Lower leg skin (tissue), 4 donors: Measurements from ENCODE around the gene GJC2. TPM values are rescaled to one million over a fixed set of nuclear protein-coding genes. Genes with fewer than 3 reads are reported as not detected.

Experiments
- DNase-seq, 2 donors: peaks; one replicate each; pipeline ENCODE4 v3.0.0-alpha.2; 2019; ENCODE audit warnings: low spot score in 2 of 2
- H3K4me3 ChIP-seq: fragments of 200-600 bp; sonication (generic); 2 replicates; pipeline ENCODE4 v1.5.1; 2017; ENCODE audit warnings: mild to moderate bottlenecking, low read depth; ENCODE audit not compliant: poor library complexity, severe bottlenecking
- POLR2A ChIP-seq, 2 donors: fragments of 450-650 bp; IDR thresholded peaks; one replicate each; pipeline ENCODE4 v1.6.1; 2016 to 2017; ENCODE audit warnings: antibody characterized with exemption in 2 of 2, mild to moderate bottlenecking in 1 of 2, moderate library complexity in 1 of 2
- WGBS, 2 donors: methylation state at CpG; one replicate each; pipeline ENCODE4 v1.1.5; 2018; 5-methylcytosine and 5-hydroxymethylcytosine counted together
- intact Hi-C: fragments of 100-400 bp; cut with DNase I; formaldehyde crosslinking; loops from one replicate; pipeline ENCODE4 v1.15.0; 2023; ENCODE audit warnings: low total_unique reads
- total RNA-seq, 4 donors: library from RNA; depleted of rRNA; stranded (reverse); fragments of >200 nt; gene quantifications; one replicate each; pipeline ENCODE4 v1.1.0, GENCODE V29; 2016
- TF ChIP-seq, protein P1 (sequence below), 3 donors: fragments of 450-650 bp; IDR thresholded peaks; one replicate each; pipeline ENCODE4 v1.5.1; 2016; ENCODE audit warnings: antibody characterized with exemption in 3 of 3, mild to moderate bottlenecking in 3 of 3, moderate library complexity in 2 of 3

The GJC2 gene
- total RNA-seq, 4 donors from 2014 or later: 1.3 to 3.3 (median 2.6) TPM

DNA sequence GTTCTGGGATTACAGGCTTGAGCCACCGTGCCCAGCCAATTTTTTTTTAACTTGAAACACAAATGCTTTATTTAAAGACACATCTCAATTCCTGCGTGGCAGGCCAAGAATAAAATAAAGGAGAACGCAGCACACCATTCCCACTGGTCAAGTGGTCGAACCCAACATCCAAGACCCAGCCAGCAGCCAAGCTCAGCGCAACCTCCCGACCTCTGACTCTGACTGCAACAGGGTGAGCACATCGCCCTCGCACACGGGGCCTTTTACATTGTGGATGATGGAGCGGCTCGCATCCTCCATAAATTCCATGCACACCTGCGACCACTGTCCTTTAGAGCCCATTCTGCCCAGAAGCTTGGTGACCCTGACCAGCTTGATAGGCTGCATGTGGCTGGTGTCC, 15.1 kb upstream of the GJC2 start:
- DNase-seq: peak in 1 of 2 donors; percentile 48
- intact Hi-C loops: no loop called here
- TF ChIP-seq, protein P1, sequence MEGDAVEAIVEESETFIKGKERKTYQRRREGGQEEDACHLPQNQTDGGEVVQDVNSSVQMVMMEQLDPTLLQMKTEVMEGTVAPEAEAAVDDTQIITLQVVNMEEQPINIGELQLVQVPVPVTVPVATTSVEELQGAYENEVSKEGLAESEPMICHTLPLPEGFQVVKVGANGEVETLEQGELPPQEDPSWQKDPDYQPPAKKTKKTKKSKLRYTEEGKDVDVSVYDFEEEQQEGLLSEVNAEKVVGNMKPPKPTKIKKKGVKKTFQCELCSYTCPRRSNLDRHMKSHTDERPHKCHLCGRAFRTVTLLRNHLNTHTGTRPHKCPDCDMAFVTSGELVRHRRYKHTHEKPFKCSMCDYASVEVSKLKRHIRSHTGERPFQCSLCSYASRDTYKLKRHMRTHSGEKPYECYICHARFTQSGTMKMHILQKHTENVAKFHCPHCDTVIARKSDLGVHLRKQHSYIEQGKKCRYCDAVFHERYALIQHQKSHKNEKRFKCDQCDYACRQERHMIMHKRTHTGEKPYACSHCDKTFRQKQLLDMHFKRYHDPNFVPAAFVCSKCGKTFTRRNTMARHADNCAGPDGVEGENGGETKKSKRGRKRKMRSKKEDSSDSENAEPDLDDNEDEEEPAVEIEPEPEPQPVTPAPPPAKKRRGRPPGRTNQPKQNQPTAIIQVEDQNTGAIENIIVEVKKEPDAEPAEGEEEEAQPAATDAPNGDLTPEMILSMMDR (IDR thresholded peaks at IDR 0.05): no peak
- TF ChIP-seq POLR2A (IDR thresholded peaks at IDR 0.05): no peak
- WGBS, 2 donors: 87 to 91% methylated on average over 12 of the region's 12 CpGs
- H3K4me3 ChIP-seq: no peak overlapping the region

GRCh38 chr1:228136901-228137300, 12.8 kb upstream of the GJC2 start:
- TF ChIP-seq, protein P1 (IDR thresholded peaks at IDR 0.05): no peak
- no peak for TF ChIP-seq POLR2A (IDR thresholded peaks at IDR 0.05)
- WGBS, 2 donors: 56 to 70% methylated on average over 1 of the region's 1 CpG
- no peak overlapping the region for H3K4me3 ChIP-seq
- intact Hi-C loops: no loop called here
- no peak for DNase-seq

- TF ChIP-seq, protein P1 (IDR thresholded peaks at IDR 0.05): no peak
- no peak for TF ChIP-seq POLR2A (IDR thresholded peaks at IDR 0.05)
- DNase-seq: no peak
- WGBS, 2 donors: 23 to 24% methylated on average over 30 of the region's 30 CpGs
- intact Hi-C loops: no loop called here
- peak overlapping the region; percentile 24 for H3K4me3 ChIP-seq
Measured at GRCh38 chr1:228139406-228139930, 10.3 kb upstream of the GJC2 start.

DNA sequence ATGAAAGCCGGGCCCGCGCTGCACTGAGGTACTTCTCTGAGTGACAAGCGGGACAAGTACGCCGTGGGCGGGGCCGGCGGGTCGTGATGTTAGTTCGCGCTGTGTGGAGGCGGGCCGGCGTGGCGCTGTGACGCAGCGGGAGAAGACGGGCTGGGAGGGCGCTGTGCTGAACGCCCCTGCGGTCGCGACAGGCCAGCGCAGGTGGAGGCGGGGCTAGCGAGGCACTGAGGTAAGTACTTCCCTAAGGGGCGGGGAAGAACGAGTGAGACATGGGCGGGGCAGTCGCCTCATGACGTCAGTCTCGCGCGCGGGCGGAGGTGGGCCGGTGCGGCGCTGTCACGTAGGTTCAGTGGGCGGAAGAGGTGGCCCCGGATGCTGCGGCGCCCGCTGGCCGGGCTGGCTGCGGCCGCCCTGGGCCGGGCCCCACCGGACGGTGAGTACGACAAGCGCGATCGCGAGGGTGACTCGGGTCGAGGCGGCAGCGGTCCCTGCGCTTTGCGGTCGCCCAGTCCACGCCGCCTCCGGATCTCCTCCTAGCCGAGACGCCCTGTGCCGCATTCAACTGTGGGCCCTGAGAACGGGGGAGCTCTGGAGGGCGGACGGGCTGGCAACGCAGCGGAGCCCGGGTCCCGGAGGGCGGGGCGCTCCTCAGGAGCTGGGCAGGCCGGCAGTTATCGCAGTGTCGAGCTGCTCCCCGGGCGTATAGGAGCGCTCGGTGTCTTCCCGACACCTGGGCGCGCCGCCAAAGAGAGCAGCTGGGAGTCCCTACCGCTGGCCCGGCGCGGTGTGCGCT, 9.6 kb upstream of the GJC2 start, which contains the start of gene GUK1:
GUK1 (plus strand) TSS at position 349 of the 793 bp plus-strand sequence; CDS start at position 373, 24 bp downstream.
- H3K4me3 ChIP-seq: peak within 1 kb of the TSS; percentile 86
- intact Hi-C loops: no loop called here

DNA sequence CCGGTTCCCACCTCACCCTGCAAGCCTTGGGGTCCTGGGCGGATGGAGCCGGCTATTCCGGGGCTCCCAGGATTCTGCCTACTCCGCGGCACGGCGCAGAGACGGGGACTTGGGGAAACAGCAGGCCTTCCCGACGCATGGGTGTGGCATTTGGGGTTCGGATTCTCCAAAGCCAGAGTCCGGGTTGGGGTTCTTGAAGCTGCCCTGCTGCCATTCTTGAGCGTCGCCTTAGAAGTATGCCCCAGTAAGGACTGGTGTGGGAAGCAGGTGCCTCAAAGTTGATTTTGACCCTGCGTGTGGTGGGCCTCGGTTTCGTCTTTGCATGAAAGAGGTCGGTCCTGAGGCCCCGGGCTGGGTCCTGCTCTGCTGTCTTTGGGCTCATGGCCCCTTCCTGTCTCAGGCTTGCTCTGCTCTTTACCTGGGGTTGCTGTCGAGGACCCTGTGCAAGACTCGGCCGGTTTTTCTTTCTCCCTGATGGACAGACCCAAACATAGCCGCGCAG, 9.0 kb upstream of the GJC2 start:
- 1 to 2% methylated on average over 22 to 24 of the region's 25 CpGs for WGBS, 2 donors
- TF ChIP-seq POLR2A (IDR thresholded peaks at IDR 0.05): no peak
- TF ChIP-seq, protein P1 (IDR thresholded peaks at IDR 0.05): no peak
- peak overlapping the region; percentile 86 for H3K4me3 ChIP-seq
- intact Hi-C loops: no loop called here
- DNase-seq: peak in 1 of 2 donors; percentile 36

More for the DNA sequence above, 9.6 kb upstream of the GJC2 start, which contains the start of gene GUK1:
- TF ChIP-seq, protein P1 (IDR thresholded peaks at IDR 0.05): peak in 1 of 3 donors; percentile 23
- TF ChIP-seq POLR2A (IDR thresholded peaks at IDR 0.05): peak in 1 of 2 donors; percentile 77
- DNase-seq: peak; percentile 100
- 0% methylated on average over 37 to 65 of the region's 95 CpGs for WGBS, 2 donors
